ENCODE data around the gene COMT.

Gene COMT

DNA sequence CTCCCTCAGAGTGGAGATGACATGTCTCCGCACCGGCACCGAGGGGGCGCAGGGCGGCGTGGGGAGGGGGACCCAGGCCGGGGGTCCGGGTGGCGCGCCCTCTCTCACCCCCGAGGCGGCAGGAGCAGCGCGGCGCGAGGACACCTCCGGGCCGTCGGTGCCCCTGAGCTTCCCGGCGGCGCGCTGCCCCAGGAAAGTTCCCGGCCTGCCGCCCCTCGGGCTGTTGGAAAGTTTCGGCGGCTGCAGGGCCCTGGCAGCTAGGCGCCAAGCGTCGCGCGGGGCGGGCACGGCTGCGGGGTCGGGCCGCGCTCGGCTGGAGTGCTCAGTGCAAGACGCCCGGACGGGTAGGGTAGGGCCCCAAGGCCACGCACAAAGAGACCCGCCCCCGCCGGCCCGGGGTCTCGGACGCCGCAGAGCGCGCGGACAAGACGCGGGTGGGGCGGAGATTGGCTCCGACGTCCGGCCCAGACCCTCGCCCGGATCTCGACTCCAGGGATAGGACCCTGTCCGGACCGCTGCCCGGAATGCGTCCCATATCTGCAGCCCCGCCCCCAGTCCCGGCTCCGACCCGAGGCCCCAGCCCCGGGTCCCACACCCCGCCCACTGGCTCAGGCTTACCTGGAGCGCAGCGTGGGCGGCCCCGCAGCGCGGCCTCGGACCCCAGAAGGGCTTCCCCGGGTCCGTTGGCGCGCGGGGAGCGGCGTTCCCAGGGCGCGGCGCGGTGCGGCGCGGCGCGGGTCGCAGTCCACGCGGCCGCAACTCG, 74.6 kb downstream of the COMT start:
- peak; percentile 31 for DNase-seq

DNA sequence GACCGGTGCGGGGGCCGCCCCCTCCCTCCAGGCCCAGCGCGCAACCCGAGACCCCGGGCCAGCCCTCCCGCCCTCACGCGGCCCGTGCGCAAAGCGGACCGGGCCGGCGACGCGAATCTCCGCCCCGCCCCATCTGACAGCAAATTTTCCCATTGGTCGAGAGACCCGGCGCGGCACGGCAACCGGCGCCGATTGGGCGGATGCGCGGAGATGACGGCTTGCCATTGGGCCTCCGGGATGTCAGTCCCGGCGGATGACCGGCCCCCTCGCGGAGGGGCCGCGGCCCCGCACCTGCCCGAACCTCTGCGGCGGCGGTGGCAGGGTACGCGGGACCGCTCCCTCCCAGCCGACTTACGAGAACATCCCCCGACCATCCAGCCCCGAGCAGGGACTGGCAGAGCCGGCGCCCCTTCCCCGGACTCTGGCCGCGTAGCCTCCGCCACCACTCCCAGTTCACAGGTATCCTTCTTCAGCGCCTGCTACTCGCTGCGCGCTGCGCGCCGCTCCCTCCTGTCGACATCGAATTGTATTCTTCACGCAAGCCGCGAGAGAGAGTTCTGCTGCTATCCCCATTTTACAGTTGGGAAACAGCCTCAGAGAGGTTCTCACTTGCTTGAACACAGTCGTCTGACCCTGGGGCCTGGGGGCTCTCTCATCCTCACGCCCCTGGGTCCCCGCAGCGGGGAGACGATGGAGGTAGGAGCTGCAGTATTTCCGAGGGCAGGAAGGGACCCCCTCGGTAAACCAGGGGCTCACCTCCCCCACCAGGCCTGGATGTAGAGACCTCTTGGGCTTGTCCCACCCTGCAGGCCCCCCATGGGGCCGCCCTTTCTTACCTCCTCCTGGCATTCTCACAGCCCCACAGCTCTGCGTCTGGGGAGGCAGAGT, 75.4 kb downstream of the COMT start, which contains the start of gene ARVCF:
Gene ARVCF, minus strand, starts transcription at position 90 of the 888 bp plus-strand sequence. CDS start 26,029 bp downstream, outside the sequence.
- peak; percentile 93 for DNase-seq

DNA sequence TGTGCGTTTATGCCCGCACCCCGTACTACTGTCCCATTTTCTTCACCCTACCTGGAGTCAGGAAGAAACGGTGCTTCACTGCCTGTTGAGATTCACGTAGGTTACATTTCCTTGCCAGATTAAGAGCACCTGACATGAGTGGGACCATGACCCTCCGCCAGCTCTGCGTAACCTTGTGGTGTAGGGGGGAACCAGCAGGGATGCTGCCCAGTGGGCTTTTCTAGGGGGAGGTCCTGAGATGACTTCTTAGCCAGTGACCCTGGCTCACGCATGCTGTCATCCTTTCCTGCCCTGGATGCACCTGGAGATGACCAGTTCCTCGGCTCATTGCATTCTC, 76.0 kb downstream of the COMT start:
- DNase-seq, result no peak

DNA sequence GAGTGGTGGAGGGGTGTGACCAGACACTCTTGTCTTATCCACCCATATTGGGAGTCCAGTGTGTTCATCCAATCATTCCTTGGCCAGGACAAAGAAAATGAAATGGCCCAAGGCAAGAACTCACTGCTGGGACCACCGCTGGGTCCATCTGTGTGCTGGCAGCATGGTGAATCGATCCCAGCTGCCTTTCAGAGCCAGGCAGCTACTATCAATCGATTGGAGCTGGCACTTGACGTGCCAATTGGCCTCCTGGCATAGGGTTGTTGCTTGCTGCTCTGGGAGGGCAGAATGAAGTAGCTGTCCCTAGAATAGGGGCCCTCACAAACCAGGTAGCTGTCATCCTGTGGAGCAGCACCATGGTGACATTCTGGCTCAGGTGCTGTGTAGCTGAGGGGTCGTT, 76.4 kb downstream of the COMT start:
- DNase-seq, result no peak
